Heart right ventricle (tissue), 16 donors: ENCODE results near the gene DZIP3. TPM values are rescaled to one million over a fixed set of nuclear protein-coding genes. Genes with fewer than 3 reads are reported as not detected.

ENCODE experiments used
- ATAC-seq, 8 donors: fragments of 200-7000 bp; cut with Tn5 transposase; one replicate each; pipeline ENCODE4 v1.9.1; 2020; ENCODE audit warnings: mild to moderate bottlenecking in 8 of 8, moderate library complexity in 8 of 8, moderate number of reproducible peaks in 1 of 8
- DNase-seq, 2 donors: peaks; one replicate each; pipeline ENCODE4 v3.0.0-alpha.2; 2020
- H3K27ac ChIP-seq, 10 donors: fragments of 200-600 bp; sonication (generic) in 2 of 10; one replicate each; pipeline versions ENCODE4 v1.5.0 to v1.8.0; 2020 to 2022; ENCODE audit warnings: mild to moderate bottlenecking in 3 of 10
- H3K27me3 ChIP-seq, 7 donors: fragments of 200-600 bp; one replicate each; pipeline ENCODE4 v1.8.0; 2021 to 2022; ENCODE audit warnings: mild to moderate bottlenecking in 2 of 7
- H3K36me3 ChIP-seq, 9 donors: fragments of 200-600 bp; sonication (generic) in 1 of 9; one replicate each; pipeline versions ENCODE4 v1.5.0 to v1.8.0; 2020 to 2022; ENCODE audit warnings: mild to moderate bottlenecking in 2 of 9
- H3K4me1 ChIP-seq, 9 donors: fragments of 200-600 bp; sonication (generic) in 1 of 9; one replicate each; pipeline versions ENCODE4 v1.5.0 to v1.8.0; 2020 to 2022; ENCODE audit warnings: mild to moderate bottlenecking in 4 of 9
- H3K4me3 ChIP-seq, 10 donors: fragments of 200-600 bp; sonication (generic) in 2 of 10; one replicate each; pipeline versions ENCODE4 v1.5.0 to v1.8.0; 2020 to 2022; ENCODE audit warnings: mild to moderate bottlenecking in 7 of 10, moderate library complexity in 2 of 10
- H3K9me3 ChIP-seq, 11 donors: fragments of 200-600 bp in 10 of 11; sonication (generic) in 2 of 11; one replicate each; pipeline versions ENCODE4 v1.5.0 to v1.8.0; 2013 to 2022; ENCODE audit warnings: mild to moderate bottlenecking in 2 of 11, control low read depth in 1 of 11, moderate library complexity in 1 of 11
- CTCF ChIP-seq, 9 donors: fragments of 200-600 bp; sonication (generic) in 2 of 9; IDR thresholded peaks; one replicate each; pipeline versions ENCODE4 v1.5.0 to v1.8.0; 2021 to 2022; ENCODE audit warnings: antibody characterized with exemption in 9 of 9, mild to moderate bottlenecking in 5 of 9, moderate library complexity in 1 of 9
- WGBS, 2 donors: extraction: QIAGEN DNeasy Blood & Tissue Kit; methylation state at CpG; one replicate each; pipeline ENCODE4 v1.1.7; 2013; ENCODE audit warnings: inconsistent platforms in 1 of 2; 5-methylcytosine and 5-hydroxymethylcytosine counted together
- intact Hi-C, 10 donors: fragments of 100-400 bp; cut with DNase I; formaldehyde crosslinking; loops; one replicate each; pipeline versions ENCODE4 v1.11.1 to v1.14.2; 2022
- polyA plus RNA-seq, 2 donors: library from polyadenylated mRNA; stranded (reverse); fragments of 200-250 nt; gene quantifications; one replicate each; pipeline ENCODE4 v1.2.3, GENCODE V29; 2013
- total RNA-seq, 10 donors: library from RNA; stranded (reverse); fragmentation: NEBNext Ultra II Directional in 3 of 10; extraction: Animal tissue kit (Norgen Biotek cat#: 25700) in 3 of 10; gene quantifications; one replicate each; pipeline versions ENCODE4 v1.2.1 to v1.2.4, GENCODE V29; 2021 to 2023
- donor health status: Arrhythmogenic right ventricular cardiomyopathy.
- donor health status: ischemic (EF 13 %, LVEDD 7.1; RV severe dilation, severe dysfunction).
- donor health status: healthy with polysubstance abuse.
- donor health status: DM: no; HTN: yes; CAD: no.
- donor health status: DM: no; HTN: no; CAD: no.
- donor health status: ischemic (EF 25% LVEDD 6.9; RV normal size, moderate dysfunction).
- donor health status: ischemic (EF 25% LVEDD 5.7; RV mildly dilated, moderate dysfunction).
- donor health status: healthy.
- donor health status: DM: yes; HTN: yes; CAD: no.
- donor health status: Ischemic cardiomyopathy.
- donor health status: ischemic (EF 35%, LVEDD 5.7; RV mildly dilated, moderate dysfunction).
- donor health status: nonischemic (EF 11% LVEDD 7.7; RV severe dilation, severe dysfunction).
- donor health status: DM: yes; HTN: yes; CAD: no.
- donor health status: PGD.
- donor health status: ischemic (EF 29% LVEDD 5.4; RV normal size, mild dysfunction).
- donor health status: nonischemic (EF 23%, LVEDD 6.1; RV moderate dilation, normal function).

Gene DZIP3
- total and polyA plus RNA-seq, 12 donors, result 3.0 to 29.0 (median 18.0) TPM

- DNase-seq, result no peak
- no peaks in the 10 kb centered on the region for H3K27me3 ChIP-seq
- peak overlapping the region in 1 of 10 donors; percentile 53 for H3K27ac ChIP-seq
- no peak overlapping the region for H3K4me3 ChIP-seq
- no peak for TF ChIP-seq CTCF (IDR thresholded peaks at IDR 0.05)
- intact Hi-C loops, result no loop called here
- no peaks in the 10 kb centered on the region for H3K9me3 ChIP-seq
- peaks cover 0 to 24% (median 13%) of the 10 kb centered on the region in 9 donors for H3K4me1 ChIP-seq
- ATAC-seq, result no peak
- H3K36me3 ChIP-seq, result peaks cover 0 to 8% (median 0%) of the 10 kb centered on the region in 9 donors
Observed at GRCh38 chr3:108603691-108604090, 14.2 kb downstream of the DZIP3 start.

- Histone ChIP-seq H3K4me1 (peaks cover 0 to 24% (median 13%) of the 10 kb centered on the region in 9 donors), H3K27ac (no peak overlapping the region), H3K4me3 (no peak overlapping the region), H3K27me3 (no peaks in the 10 kb centered on the region), H3K9me3 (no peaks in the 10 kb centered on the region), H3K36me3 (peaks cover 0 to 20% (median 0%) of the 10 kb centered on the region in 9 donors)
- intact Hi-C loops, result no loop called here
- DNase-seq, result no peak
- 93 to 99% methylated on average over 2 of the region's 2 CpGs for WGBS, 2 donors
- TF ChIP-seq CTCF (IDR thresholded peaks at IDR 0.05), result no peak
- ATAC-seq, result no peak
Observed at GRCh38 chr3:108605028-108605427, 15.5 kb downstream of the DZIP3 start.

- ATAC-seq (no peak), DNase-seq (no peak)
- Histone ChIP-seq H3K9me3 (no peaks in the 10 kb centered on the region), H3K4me1 (peaks cover 0 to 24% (median 13%) of the 10 kb centered on the region in 9 donors), H3K27me3 (no peaks in the 10 kb centered on the region), H3K36me3 (peaks cover 0 to 25% (median 0%) of the 10 kb centered on the region in 9 donors), H3K27ac (no peak overlapping the region), H3K4me3 (no peak overlapping the region)
- TF ChIP-seq CTCF (IDR thresholded peaks at IDR 0.05), result no peak
- intact Hi-C loops, result no loop called here
- WGBS, 2 donors, result 86 to 87% methylated on average over 4 of the region's 4 CpGs
Observed at GRCh38 chr3:108605491-108605890, 16.0 kb downstream of the DZIP3 start.

GRCh38 chr3:108608750-108609149, 19.2 kb downstream of the DZIP3 start:
- ATAC-seq (no peak), DNase-seq (no peak)
- no peaks in the 10 kb centered on the region for H3K9me3 ChIP-seq
- TF ChIP-seq CTCF (IDR thresholded peaks at IDR 0.05), result no peak
- 83 to 85% methylated on average over 4 of the region's 4 CpGs for WGBS, 2 donors
- no peak overlapping the region for H3K4me3 ChIP-seq
- peaks cover 0 to 58% (median 7%) of the 10 kb centered on the region in 9 donors for H3K36me3 ChIP-seq
- intact Hi-C loops, result no loop called here
- no peak overlapping the region for H3K27ac ChIP-seq
- H3K27me3 ChIP-seq, result no peaks in the 10 kb centered on the region
- peaks cover 0 to 8% (median 0%) of the 10 kb centered on the region in 9 donors for H3K4me1 ChIP-seq
